ENCODE results near the gene DNAJC6. TPM values are rescaled to one million over a fixed set of nuclear protein-coding genes. Genes with fewer than 3 reads are reported as not detected.
A peak's percentile ranks its signal among the peaks of the same experiment; 100 is the strongest.

Gene DNAJC6
- total RNA-seq, 1 experiment from 2014 or later = 4.0 TPM

- BruUV-seq (replicated peaks) = no TSS peak
- H3K9me3 ChIP-seq (ENCODE audit: control insufficient read depth, insufficient read depth, low read depth, low read length) = no peaks in the 10 kb centered on the region
- in situ Hi-C loops (cut with HindIII; ENCODE audit: low pct_unique_long_range_greater_than_20kb, low sequenced_read_pairs) = no loop called here
- no peak for DNase-seq (ENCODE audit: low read depth, low spot score)
- H3K27ac ChIP-seq (ENCODE audit: low read length) = peak overlapping the region; percentile 48
- peaks cover 24% of the 10 kb centered on the region for H3K4me1 ChIP-seq (ENCODE audit: control insufficient read depth, insufficient read depth, low read length)
- intact Hi-C loops (cut with micrococcal nuclease; ENCODE audit: unreplicated experiment) = loop anchor here (10.0 kb wide), 2 partner anchors 190 to 360 kb away; no protein-coding TSS in a partner anchor
- H3K4me3 ChIP-seq (ENCODE audit: low read depth in 2 of 2, low read length in 2 of 2) = no peak overlapping the region
- TF ChIP-seq TCF7L2 (IDR thresholded peaks at IDR 0.05; ENCODE audit: low read depth, low read length) = no peak
- no peak for TF ChIP-seq CTCF (IDR thresholded peaks at IDR 0.05)
- no peak for TF ChIP-seq POLR2AphosphoS5 (IDR thresholded peaks at IDR 0.05; ENCODE audit: low read depth, low read length)
- TF ChIP-seq REST (IDR thresholded peaks at IDR 0.05; ENCODE audit: insufficient read depth in 1 of 2, low read depth in 2 of 2, low read length in 1 of 2) = no peak
- TF ChIP-seq SIN3A (IDR thresholded peaks at IDR 0.05; ENCODE audit: borderline replicate concordance, insufficient read depth, low read depth, low read length) = no peak
- H3K27me3 ChIP-seq (ENCODE audit: control insufficient read depth, insufficient read depth, low read length) = no peaks in the 10 kb centered on the region
- ATAC-seq = no peak
- peaks cover 6% of the 10 kb centered on the region for H3K36me3 ChIP-seq (ENCODE audit: control insufficient read depth, insufficient read depth, low read length)
- CTCF ChIA-PET = no interaction called here
- POLR2A ChIA-PET = no interaction called here
Observed at GRCh38 chr1:65424573-65424889, 115.2 kb downstream of the DNAJC6 start.

- peaks cover 24% of the 10 kb centered on the region for H3K4me1 ChIP-seq (ENCODE audit: control insufficient read depth, insufficient read depth, low read length)
- TF ChIP-seq SIN3A (IDR thresholded peaks at IDR 0.05; ENCODE audit: borderline replicate concordance, insufficient read depth, low read depth, low read length) (no peak), POLR2AphosphoS5 (IDR thresholded peaks at IDR 0.05; ENCODE audit: low read depth, low read length) (no peak), CTCF (IDR thresholded peaks at IDR 0.05) (no peak), REST (IDR thresholded peaks at IDR 0.05; ENCODE audit: insufficient read depth in 1 of 2, low read depth in 2 of 2, low read length in 1 of 2) (no peak), TCF7L2 (IDR thresholded peaks at IDR 0.05; ENCODE audit: low read depth, low read length) (no peak)
- in situ Hi-C loops (cut with HindIII; ENCODE audit: low pct_unique_long_range_greater_than_20kb, low sequenced_read_pairs) (no loop called here), intact Hi-C loops (cut with micrococcal nuclease; ENCODE audit: unreplicated experiment) (loop anchor here (10.0 kb wide), 2 partner anchors 190 to 360 kb away; no protein-coding TSS in a partner anchor)
- no peak for ATAC-seq
- H3K36me3 ChIP-seq (ENCODE audit: control insufficient read depth, insufficient read depth, low read length) = peaks cover 9% of the 10 kb centered on the region
- BruUV-seq (replicated peaks) = no TSS peak
- H3K27ac ChIP-seq (ENCODE audit: low read length) = 0 out of 2 replicates have a peak overlapping the region, but pooled peaks have one; percentile 48
- H3K27me3 ChIP-seq (ENCODE audit: control insufficient read depth, insufficient read depth, low read length) = no peaks in the 10 kb centered on the region
- no peaks in the 10 kb centered on the region for H3K9me3 ChIP-seq (ENCODE audit: control insufficient read depth, insufficient read depth, low read depth, low read length)
- POLR2A ChIA-PET = no interaction called here
- DNase-seq (ENCODE audit: low read depth, low spot score) = no peak
- CTCF ChIA-PET = no interaction called here
- H3K4me3 ChIP-seq (ENCODE audit: low read depth in 2 of 2, low read length in 2 of 2) = no peak overlapping the region
Observed at GRCh38 chr1:65425006-65425405, 115.7 kb downstream of the DNAJC6 start.
